Measurements from ENCODE around the gene ITGAD. TPM values are rescaled to one million over a fixed set of nuclear protein-coding genes. Genes with fewer than 3 reads are reported as not detected.

Gene ITGAD
- total and polyA plus RNA-seq, 2 experiments from 2014 or later = not detected

DNA sequence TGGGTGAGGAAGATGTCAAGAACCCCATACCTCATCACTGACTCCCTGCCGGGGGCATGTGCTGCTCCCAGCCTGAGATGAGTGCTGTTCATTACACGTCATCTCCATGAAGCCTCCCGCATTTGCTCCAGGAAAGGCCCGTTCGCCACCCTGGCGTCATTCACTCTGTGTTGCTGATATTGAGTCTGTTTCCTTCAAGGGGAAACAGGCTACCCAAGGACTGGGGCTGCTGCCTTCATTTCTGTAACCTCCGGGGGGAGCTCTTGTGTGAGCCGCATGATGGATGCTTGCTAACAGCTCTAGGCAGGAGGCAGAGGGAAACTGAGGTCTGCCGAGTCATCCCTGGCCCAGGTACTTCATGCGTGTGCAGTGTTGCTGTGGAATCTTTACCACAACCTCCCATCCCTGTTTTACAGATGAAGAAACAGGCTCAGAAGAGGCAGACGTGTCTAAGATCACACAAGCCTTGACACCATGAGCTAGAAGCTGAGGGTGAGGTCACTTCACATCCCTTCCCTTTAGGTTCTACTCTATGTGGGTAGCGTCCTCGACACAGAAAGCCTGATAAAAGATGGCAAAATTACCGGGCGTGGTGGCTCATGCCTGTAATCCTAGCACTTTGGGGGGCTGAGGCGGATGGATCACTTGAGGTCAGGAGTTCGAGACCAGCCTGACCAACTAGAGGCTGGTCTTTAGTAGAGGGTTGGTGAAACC, 62.6 kb downstream of the ITGAD start (continued):
- no peak for TF ChIP-seq EZH2phosphoT487 (IDR thresholded peaks at IDR 0.05; ENCODE audit: unreplicated experiment)
- TF ChIP-seq STAT1 (IDR thresholded peaks at IDR 0.05; ENCODE audit: unreplicated experiment) = no peak
- TF ChIP-seq, protein P1, sequence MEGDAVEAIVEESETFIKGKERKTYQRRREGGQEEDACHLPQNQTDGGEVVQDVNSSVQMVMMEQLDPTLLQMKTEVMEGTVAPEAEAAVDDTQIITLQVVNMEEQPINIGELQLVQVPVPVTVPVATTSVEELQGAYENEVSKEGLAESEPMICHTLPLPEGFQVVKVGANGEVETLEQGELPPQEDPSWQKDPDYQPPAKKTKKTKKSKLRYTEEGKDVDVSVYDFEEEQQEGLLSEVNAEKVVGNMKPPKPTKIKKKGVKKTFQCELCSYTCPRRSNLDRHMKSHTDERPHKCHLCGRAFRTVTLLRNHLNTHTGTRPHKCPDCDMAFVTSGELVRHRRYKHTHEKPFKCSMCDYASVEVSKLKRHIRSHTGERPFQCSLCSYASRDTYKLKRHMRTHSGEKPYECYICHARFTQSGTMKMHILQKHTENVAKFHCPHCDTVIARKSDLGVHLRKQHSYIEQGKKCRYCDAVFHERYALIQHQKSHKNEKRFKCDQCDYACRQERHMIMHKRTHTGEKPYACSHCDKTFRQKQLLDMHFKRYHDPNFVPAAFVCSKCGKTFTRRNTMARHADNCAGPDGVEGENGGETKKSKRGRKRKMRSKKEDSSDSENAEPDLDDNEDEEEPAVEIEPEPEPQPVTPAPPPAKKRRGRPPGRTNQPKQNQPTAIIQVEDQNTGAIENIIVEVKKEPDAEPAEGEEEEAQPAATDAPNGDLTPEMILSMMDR (conservative IDR thresholded peaks at IDR 0.05; ENCODE audit: low read depth in 2 of 2) = peak; percentile 70 to 72
- TF ChIP-seq, protein P2, sequence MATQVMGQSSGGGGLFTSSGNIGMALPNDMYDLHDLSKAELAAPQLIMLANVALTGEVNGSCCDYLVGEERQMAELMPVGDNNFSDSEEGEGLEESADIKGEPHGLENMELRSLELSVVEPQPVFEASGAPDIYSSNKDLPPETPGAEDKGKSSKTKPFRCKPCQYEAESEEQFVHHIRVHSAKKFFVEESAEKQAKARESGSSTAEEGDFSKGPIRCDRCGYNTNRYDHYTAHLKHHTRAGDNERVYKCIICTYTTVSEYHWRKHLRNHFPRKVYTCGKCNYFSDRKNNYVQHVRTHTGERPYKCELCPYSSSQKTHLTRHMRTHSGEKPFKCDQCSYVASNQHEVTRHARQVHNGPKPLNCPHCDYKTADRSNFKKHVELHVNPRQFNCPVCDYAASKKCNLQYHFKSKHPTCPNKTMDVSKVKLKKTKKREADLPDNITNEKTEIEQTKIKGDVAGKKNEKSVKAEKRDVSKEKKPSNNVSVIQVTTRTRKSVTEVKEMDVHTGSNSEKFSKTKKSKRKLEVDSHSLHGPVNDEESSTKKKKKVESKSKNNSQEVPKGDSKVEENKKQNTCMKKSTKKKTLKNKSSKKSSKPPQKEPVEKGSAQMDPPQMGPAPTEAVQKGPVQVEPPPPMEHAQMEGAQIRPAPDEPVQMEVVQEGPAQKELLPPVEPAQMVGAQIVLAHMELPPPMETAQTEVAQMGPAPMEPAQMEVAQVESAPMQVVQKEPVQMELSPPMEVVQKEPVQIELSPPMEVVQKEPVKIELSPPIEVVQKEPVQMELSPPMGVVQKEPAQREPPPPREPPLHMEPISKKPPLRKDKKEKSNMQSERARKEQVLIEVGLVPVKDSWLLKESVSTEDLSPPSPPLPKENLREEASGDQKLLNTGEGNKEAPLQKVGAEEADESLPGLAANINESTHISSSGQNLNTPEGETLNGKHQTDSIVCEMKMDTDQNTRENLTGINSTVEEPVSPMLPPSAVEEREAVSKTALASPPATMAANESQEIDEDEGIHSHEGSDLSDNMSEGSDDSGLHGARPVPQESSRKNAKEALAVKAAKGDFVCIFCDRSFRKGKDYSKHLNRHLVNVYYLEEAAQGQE (IDR thresholded peaks at IDR 0.05; ENCODE audit: unreplicated experiment) = no peak
- TF ChIP-seq CREB1 (CRISPR knock-in tag; IDR thresholded peaks at IDR 0.05; ENCODE audit: low read depth) = no peak
- no peak for TF ChIP-seq ZNF114 (CRISPR knock-in tag; IDR thresholded peaks at IDR 0.05)
- TF ChIP-seq NANOG (IDR thresholded peaks at IDR 0.05; ENCODE audit: borderline replicate concordance) = no peak

DNA sequence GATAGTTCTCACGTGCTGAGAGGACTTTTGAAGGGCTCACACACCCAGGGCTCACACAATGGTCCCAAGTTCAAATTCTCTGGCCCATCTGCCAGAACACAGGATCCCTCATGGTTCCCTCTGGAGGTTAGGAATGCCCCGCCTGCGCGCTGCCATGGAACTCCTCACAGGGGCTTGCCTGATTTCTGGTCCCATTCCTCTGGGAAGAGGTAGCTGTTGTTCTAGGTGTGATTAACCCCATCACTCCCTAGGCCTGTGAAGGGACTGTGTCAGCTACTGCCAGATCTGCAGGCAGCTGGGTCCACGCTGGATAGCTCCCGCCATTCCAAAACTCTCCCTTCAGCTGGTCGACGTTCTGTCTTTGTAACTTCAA, 63.8 kb downstream of the ITGAD start:
- Histone ChIP-seq H3K27me3 (ENCODE audit: insufficient read depth) (no peaks in the 10 kb centered on the region), H3K9me2 (ENCODE audit: insufficient read depth) (no peaks in the 10 kb centered on the region), H4K20me1 (replicated peaks; ENCODE audit: insufficient read depth) (peaks cover 19% of the 10 kb centered on the region), H3K36me3 (ENCODE audit: insufficient read depth) (no peaks in the 10 kb centered on the region), H3K27ac (ENCODE audit: low read depth) (no peak overlapping the region), H3K4me3 (no peak overlapping the region), H3K79me2 (replicated peaks; ENCODE audit: insufficient read depth) (peaks cover 26% of the 10 kb centered on the region), H3K4me2 (peak overlapping the region; percentile 99), H3F3A (replicated peaks; ENCODE audit: low read depth) (peaks cover 8% of the 10 kb centered on the region; the same call in 1 of the 2 replicates), H2AFZ (no peak overlapping the region), H3K4me1 (ENCODE audit: insufficient read depth) (peaks cover 41% of the 10 kb centered on the region)
- peak overlapping the region; percentile 87; the same call in 1 of the 3 replicates for H3K4me3 Mint-ChIP-seq
- no peak overlapping the region for H3K27ac Mint-ChIP-seq
- H3K4me1 Mint-ChIP-seq = peaks cover 40% of the 10 kb centered on the region
- no peak for ATAC-seq
- no peak for DNase-seq (ENCODE audit: low spot score)
- peaks cover 12% of the 10 kb centered on the region for H3K27me3 Mint-ChIP-seq (ENCODE audit: insufficient read depth, low read depth, poor library complexity)
- peaks cover 21% of the 10 kb centered on the region; the same call in 2 of the 3 replicates for H3K36me3 Mint-ChIP-seq (ENCODE audit: low read depth)
- peaks cover 4% of the 10 kb centered on the region; the same call in 2 of the 3 replicates for H3K9me3 Mint-ChIP-seq
- TF ChIP-seq STAT1 (IDR thresholded peaks at IDR 0.05; ENCODE audit: unreplicated experiment) (no peak), POLR2AphosphoS5 (IDR thresholded peaks at IDR 0.05; ENCODE audit: low read depth) (no peak), CREB1 (CRISPR knock-in tag; IDR thresholded peaks at IDR 0.05; ENCODE audit: low read depth) (no peak), ZNF114 (CRISPR knock-in tag; IDR thresholded peaks at IDR 0.05) (no peak), EZH2 (IDR thresholded peaks at IDR 0.05; ENCODE audit: low read depth, unreplicated experiment) (no peak), ZNF331 (CRISPR knock-in tag; IDR thresholded peaks at IDR 0.05; ENCODE audit: low read depth) (no peak)
- TF ChIP-seq, protein P3, sequence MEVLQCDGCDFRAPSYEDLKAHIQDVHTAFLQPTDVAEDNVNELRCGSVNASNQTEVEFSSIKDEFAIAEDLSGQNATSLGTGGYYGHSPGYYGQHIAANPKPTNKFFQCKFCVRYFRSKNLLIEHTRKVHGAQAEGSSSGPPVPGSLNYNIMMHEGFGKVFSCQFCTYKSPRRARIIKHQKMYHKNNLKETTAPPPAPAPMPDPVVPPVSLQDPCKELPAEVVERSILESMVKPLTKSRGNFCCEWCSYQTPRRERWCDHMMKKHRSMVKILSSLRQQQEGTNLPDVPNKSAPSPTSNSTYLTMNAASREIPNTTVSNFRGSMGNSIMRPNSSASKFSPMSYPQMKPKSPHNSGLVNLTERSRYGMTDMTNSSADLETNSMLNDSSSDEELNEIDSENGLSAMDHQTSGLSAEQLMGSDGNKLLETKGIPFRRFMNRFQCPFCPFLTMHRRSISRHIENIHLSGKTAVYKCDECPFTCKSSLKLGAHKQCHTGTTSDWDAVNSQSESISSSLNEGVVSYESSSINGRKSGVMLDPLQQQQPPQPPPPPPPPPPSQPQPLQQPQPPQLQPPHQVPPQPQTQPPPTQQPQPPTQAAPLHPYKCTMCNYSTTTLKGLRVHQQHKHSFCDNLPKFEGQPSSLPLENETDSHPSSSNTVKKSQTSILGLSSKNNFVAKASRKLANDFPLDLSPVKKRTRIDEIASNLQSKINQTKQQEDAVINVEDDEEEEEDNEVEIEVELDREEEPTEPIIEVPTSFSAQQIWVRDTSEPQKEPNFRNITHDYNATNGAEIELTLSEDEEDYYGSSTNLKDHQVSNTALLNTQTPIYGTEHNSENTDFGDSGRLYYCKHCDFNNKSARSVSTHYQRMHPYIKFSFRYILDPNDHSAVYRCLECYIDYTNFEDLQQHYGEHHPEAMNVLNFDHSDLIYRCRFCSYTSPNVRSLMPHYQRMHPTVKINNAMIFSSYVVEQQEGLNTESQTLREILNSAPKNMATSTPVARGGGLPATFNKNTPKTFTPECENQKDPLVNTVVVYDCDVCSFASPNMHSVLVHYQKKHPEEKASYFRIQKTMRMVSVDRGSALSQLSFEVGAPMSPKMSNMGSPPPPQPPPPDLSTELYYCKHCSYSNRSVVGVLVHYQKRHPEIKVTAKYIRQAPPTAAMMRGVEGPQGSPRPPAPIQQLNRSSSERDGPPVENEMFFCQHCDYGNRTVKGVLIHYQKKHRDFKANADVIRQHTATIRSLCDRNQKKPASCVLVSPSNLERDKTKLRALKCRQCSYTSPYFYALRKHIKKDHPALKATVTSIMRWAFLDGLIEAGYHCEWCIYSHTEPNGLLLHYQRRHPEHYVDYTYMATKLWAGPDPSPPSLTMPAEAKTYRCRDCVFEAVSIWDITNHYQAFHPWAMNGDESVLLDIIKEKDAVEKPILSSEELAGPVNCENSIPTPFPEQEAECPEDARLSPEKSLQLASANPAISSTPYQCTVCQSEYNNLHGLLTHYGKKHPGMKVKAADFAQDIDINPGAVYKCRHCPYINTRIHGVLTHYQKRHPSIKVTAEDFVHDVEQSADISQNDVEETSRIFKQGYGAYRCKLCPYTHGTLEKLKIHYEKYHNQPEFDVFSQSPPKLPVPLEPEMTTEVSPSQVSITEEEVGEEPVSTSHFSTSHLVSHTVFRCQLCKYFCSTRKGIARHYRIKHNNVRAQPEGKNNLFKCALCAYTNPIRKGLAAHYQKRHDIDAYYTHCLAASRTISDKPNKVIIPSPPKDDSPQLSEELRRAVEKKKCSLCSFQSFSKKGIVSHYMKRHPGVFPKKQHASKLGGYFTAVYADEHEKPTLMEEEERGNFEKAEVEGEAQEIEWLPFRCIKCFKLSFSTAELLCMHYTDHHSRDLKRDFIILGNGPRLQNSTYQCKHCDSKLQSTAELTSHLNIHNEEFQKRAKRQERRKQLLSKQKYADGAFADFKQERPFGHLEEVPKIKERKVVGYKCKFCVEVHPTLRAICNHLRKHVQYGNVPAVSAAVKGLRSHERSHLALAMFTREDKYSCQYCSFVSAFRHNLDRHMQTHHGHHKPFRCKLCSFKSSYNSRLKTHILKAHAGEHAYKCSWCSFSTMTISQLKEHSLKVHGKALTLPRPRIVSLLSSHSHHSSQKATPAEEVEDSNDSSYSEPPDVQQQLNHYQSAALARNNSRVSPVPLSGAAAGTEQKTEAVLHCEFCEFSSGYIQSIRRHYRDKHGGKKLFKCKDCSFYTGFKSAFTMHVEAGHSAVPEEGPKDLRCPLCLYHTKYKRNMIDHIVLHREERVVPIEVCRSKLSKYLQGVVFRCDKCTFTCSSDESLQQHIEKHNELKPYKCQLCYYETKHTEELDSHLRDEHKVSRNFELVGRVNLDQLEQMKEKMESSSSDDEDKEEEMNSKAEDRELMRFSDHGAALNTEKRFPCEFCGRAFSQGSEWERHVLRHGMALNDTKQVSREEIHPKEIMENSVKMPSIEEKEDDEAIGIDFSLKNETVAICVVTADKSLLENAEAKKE (CRISPR knock-in tag; IDR thresholded peaks at IDR 0.05) = no peak

Data from GM23338 (cell line).